Measurements from ENCODE around the gene KIF5B.
"Not testable (repeated sequence)": the region's sequence is repeated elsewhere in the genome, so short reads cannot be mapped to it uniquely, and the experiment has no call there.

The KIF5B gene

DNA sequence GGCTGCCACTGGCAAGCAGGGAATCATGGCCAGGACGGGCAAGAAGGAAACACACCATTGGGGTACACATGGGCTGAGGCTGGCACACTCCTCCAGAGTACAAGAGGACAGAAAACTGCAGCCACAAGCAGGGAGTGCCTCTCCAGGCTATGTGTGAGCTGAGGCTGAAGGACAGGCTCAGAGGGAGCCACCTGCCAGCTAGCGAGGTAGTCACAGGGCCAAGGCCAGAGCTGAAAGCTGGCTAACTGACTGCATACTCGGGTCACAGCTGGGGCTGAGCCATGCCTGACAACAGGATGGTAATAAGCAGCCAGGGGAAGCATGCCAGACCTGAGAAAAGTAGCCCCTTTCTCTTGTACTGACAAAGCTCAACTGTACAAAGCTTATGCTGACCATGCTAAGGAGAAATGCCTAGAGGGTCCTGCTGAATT lies 52.0 kb downstream of the KIF5B start:
- DNase-seq = no peak

DNA sequence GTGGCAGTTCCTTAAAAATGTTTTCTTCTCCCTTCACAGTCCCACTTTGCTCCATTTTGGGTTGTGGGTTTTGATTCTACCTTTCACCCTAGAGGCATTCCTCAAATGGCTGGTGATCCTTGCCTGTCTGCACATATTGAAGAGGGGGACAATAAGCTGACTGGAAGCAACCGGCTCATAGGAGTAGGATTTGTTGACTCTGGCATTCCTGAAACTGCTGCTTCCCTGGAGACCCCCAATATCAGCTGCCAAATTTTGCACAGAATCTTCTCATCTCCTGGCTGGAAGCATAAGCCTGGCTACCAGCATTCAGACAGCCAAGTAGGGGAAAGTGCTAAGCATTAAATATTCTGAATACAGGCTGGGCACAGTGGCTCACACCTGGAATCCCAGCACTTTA lies 53.7 kb downstream of the KIF5B start:
- DNase-seq = no peak

DNA sequence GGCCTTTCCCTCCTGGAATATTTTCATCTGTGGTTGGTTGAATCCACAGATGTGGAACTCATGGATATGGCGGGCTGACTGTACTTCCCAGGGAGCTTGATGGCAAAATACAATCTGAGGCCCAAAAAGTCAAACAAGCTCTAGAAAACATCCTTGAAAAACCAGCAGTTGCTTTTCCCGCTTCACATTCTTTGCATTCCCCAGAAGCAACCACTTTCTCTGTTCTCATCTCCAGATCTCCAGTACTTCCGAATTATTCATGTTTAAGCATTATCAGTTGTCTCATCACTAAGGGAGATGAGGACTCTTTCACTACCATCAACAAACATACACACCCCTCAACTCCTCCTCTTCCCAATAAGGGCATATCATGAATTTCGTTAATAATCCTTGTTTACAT lies 55.3 kb downstream of the KIF5B start:
- no peak for DNase-seq

DNA sequence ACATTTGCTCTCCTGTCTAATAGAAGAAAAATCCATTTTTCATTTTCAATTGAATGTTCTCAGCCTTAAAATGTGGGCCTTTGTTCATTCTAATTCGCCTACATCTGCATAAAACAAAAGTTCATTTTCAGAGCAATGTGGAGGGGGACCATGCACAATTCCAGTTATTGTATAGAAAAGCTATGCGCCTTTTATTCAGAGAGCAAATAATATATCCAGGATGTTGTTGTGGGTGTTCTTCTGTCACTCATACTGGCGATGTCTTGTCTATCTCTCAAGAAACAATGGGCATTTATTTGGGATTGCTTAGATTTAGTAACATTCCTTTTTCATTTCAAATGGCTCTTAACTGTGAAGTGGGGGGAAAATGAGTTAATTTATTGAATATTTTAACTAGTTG lies 56.4 kb downstream of the KIF5B start:
- DNase-seq = no peak

DNA sequence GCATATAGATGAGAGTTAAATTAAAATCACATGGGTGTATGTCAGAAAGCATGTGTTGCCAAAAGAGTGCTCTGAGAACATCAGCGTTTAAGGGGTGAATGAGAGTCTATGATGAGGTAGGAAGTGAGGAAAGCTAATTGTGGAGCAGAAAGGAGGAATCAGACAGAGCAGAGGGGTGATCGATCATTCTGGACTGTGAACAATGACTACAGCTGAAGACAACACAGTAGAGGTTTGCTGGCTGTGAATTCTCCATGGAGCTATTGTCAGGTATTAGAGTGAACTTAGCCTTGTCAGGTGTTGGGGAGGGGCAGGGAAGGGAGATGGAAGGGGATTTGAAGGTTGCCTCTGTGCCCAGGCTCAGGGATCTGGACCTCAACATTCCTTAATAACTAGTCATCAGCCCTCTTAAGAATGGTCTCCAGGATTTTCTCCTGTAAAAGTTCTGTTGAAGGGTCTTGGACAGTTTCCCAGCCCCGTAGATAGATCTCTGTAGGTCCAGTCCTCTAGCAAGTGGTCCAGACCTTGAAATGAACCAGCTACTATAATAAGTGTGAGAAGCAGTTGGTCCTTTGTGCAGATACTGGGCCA lies 57.1 kb downstream of the KIF5B start:
- DNase-seq = no peak

DNA sequence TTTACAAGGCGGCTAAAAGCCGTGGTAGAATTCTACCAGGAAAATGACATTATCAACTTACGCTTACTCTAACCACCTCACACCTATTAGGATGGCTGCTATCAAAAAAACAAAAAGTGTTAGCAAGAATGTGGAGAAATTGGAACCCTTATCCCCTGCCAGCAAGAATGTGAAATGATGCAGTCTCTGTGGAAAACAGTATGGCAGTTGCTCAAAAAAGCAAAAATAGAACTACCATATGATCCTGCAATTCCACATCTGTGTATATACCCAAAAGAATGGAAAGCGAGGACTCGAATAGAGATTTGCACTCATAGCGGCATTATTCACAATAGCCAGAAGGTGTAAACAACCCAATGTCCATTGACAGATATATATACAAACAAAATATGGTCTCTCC lies 61.3 kb downstream of the KIF5B start:
- DNase-seq = no peak

DNA sequence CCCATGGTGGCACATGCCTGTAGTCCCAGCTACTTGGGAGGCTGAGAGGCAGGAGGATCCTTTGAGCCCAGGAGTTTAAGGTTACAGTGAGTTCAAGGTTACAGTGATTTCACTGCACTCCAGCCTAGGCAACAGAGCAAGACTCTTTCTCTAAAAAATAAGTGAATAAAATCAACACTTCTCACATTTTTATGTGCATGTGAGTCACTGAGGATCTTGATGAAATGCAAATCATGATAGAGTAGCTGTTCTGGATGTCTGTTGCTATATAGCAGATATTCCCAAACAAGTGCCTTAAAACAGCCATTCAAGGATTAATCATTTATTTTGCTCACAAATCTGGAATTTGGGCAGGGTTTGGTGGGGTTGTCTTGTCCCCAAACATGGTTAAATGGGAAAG lies 65.3 kb downstream of the KIF5B start:
- DNase-seq = no peak

DNA sequence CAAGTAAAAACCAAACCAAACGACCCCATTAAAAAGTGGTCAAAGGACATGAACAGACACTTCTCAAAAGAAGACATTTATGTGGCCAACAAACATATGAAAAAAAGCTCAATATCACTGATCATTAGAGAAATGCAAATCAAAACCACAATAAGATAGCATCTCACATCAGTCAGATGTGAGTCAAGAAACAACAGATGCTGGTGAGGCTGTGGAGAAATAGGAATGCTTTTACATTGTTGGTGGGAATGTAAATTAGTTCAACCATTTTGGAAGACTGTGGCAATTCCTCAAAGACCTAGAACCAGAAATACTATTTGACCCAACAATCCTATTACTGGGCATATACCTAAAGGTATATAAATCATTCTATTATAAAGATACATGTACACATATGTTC lies 68.4 kb downstream of the KIF5B start:
- DNase-seq = not testable (repeated sequence)

DNA sequence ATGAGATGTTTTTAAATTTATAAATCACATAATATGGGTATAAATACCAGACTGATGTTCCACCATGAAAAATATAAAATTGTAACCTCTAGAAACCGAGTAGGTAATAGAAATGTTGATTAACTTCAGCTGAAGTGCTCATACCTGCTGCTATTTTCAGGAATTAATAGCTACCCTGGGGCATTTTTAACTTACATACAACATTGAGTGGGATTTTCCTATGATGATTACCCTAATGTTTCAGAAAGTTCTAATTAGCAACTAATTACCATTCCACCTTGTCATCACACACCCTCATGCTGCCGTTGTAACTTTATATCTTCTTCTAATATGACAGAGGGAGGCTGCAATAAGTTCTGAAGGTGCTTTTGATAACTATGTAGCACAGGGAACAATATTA lies 74.1 kb downstream of the KIF5B start:
- DNase-seq = no peak

DNA sequence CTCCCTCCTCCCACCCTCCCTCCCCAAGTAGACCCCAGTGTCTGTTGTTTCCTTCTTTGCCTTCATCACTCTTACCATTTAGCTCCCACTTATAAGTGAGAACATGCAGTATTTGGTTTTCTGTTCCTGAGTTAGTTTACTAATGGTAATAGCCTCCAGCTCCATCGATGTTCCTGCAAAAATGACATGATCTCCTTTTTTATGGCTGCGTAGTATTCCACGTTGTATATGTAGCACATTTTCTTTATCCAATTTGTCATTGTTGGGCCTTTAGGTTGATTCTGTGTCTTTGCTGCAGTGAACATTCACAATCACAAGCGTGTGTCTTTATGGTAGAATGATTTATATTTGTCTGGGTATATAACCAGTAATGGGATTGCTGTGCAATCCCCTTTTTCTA lies 75.8 kb downstream of the KIF5B start:
- no peak for DNase-seq

DNA sequence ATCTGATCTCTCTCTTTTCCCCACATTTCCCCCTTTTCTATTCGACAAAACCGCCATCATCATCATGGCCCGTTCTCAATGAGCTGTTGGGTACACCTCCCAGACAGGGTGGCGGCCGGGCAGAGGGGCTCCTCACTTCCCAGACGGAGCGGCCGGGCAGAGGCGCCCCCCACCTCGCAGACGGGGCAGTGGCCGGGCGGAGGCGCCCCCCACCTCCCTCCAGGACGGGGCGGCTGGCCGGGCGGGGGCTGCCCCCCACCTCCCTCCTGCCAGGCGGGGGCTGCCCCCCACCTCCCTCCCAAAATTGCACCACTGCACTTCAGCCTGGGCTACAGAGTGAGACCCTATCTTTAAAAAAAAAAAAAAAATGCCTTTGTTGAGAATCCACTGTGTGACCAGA lies 77.2 kb downstream of the KIF5B start:
- DNase-seq = not testable (repeated sequence)

DNA sequence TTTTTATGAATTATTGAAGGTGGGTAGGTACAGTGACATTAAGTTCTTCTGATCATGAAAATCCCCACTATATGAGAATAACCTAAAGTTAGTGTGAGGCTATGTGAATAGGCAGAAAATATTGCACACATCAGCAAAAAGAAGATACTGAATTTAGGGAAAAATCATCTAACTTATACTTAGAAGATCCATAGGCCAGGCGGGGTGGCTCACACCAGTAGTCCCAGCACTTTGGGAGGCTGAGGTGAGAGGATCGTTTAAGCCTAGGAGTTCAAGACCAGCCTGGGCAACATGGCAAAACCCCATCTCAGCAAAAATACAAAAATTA lies 78.1 kb downstream of the KIF5B start:
- no peak for DNase-seq

DNA sequence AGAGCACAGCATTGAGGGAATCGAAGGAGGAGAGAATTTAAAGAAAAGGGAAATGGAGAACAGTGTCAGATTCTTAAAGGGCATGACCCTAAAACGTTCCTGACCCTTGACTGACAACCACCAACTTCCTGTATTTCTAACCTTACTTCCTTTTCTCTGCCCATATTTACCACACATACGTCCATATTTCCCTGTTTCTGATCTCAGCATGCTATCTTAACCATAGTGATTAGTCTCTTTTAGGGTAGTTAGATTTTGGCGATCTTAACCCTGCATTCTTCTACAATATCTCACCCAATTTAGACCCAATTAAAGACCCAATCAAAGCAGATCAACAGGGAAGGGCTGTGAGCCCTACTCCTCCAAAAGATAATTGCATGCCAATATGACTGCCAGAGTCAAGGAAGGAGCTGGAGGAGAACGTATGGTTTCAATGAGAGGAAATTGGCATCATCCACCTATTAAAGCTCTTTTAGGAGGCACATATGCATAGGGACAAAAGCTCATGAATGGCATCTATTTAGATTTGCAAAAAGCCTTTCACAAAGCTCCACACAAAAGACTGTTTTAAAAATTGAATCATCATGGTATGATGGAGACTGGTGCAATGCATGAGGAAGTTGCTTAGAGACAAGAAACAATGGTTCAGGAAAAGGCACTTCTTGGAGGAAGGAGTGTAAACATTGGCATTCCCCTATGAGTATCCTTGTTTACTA lies 78.6 kb downstream of the KIF5B start:
- DNase-seq = no peak

DNA sequence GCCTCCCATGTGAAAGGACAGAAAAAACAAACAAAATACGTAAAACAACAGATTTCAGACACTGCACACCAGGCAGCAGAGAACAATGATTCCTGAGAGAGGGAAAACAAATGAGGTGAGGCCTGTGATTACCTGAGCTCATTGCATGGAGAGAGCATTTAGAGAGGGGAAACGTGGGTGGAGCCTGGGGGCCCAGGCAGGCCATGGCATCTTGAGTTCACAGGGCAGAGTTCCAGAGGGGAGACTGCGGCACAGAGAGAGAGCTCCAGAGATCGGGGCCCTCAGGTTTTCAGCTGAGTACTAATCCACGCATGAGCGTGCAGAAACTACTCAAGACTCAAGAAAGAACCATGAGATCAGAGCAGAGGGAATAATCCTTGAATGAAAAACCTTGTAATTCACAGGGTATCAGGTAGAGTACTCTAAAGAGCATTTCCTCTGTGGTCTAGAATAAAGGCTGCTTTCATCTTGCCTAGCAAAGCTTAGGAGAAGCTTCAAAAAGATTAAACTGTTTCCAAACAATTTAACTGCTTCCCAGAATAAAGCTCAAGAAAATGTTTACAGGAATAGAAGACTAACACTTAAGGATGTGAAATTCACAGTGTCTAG lies 81.0 kb downstream of the KIF5B start:
- DNase-seq = no peak

DNA sequence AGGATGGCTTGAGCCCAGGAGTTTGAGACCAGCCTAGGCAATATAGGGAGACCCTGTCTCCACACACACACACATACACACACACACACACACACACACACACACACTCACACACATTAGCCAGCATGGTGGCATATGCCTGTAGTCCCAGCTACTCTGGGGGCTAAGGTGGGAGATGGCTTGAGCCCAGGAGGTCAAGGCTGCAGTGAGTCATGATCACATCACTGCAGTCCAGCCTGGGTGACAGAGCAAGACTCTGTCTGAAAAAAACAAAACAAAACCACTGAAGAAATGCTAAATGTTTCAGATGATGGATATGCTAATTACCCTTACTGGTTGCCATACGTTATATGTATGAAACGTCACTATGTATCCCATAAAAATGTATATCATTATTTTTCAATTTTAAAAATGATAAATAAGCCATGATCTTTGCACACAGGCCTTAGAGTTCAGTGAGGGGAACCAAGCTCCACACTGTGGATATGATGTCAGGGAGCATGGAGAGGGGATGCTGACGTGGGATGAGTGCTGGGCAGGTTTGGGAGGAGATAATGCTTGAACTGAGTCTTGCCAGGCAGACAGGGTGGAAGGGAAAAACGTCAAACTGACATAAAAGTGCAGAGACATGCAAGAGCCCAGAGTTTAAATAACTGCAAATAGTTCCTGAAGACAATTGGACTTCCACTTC lies 81.6 kb downstream of the KIF5B start:
- DNase-seq = no peak

DNA sequence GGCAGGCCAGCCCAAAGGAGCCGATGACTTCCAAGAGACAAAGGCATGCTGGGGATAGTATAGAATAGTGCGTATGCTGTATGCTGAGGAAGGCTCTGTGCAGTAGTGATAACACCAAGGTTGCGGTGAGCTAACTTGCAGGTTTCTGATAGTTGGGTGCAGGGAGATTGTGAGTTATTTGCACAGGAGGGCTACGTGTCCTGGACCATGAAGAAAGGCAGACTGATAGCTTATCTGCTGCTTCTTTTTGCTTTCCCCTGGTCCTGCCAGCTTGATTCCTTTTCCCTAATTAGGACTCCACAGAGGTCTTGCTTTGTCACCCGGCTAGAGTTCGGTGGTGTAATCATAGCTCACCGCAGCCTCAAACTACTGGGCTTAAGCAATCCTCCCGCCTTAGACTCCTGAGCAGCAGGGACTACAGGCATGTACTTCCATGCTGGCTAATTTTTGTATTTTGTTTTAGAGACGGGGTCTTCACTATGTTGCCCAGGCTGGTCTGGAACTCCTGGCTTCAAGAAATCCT lies 83.6 kb downstream of the KIF5B start:
- no peak for DNase-seq

DNA sequence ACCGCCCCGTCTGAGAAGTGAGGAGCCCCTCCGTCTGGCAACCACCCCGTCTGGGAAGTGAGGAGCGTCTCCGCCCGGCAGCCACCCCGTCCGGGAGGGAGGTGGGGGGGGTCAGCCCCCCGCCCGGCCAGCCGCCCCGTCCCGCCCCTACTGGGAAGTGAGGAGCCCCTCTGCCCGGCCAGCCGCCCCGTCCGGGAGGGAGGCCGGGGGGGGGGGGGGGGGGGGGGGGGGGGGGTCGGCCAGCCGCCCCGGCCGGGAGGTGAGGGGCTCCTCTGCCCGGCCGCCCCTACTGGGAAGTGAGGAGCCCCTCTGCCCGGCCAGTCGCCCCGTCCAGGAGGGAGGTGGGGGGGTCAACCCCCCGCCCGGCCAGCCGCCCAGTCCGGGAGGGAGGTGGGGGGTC lies 86.4 kb downstream of the KIF5B start:
- not testable (repeated sequence) for DNase-seq

DNA sequence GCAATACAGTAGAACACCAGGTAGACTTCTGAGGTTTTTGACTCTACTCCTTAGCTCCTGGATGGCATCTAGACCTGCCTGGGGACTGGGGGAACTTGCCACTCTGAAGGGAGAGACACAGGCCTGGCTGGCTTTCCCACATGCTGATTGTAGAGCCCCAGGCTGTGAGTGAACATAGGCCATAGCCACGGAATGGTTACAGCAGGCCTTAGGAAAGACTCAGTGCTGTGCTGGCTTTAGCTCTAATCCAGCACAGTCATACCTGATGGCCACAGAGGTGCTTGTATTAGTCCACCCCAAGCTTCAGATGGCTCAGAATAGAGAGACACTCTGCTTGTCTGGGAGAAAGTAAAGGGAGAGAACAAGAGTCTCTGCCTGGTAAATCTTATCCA lies 92.6 kb downstream of the KIF5B start:
- DNase-seq = no peak

DNA sequence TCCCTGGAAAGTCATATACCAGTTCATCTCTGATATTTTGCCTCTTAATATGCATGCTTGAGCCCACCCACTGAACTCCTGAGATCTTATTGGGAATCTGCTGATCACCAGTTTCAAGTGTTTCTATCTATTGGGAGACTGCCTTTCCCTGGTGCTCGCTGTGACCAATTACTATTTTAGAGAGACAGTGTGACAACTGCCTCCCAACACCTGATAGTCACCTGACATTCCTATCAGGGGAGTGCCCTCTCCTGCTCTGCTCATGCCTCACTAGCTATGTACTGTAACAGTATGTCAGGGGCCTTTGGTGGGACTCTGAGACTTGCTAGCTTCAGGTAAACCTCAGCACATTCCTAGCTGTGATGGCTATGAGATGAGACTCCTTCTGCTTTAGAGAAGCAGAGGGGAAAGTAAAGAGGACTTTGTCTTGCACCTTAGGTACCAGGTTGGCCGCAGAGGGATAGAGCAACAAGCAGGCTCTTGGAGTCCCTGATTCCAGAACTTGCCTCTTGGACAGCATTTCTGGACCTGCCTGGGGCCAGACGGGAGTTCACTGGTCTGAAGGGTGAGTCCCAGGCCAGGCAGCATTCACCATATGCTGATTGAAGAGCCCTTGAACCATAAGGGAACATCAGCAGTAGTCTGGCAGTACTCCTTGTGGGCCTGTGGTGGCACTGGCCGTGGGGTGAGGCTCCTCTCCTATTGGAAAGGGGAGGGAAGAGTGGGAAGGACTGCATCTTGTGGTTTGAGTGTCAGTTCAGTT lies 93.2 kb downstream of the KIF5B start:
- no peak for DNase-seq

DNA sequence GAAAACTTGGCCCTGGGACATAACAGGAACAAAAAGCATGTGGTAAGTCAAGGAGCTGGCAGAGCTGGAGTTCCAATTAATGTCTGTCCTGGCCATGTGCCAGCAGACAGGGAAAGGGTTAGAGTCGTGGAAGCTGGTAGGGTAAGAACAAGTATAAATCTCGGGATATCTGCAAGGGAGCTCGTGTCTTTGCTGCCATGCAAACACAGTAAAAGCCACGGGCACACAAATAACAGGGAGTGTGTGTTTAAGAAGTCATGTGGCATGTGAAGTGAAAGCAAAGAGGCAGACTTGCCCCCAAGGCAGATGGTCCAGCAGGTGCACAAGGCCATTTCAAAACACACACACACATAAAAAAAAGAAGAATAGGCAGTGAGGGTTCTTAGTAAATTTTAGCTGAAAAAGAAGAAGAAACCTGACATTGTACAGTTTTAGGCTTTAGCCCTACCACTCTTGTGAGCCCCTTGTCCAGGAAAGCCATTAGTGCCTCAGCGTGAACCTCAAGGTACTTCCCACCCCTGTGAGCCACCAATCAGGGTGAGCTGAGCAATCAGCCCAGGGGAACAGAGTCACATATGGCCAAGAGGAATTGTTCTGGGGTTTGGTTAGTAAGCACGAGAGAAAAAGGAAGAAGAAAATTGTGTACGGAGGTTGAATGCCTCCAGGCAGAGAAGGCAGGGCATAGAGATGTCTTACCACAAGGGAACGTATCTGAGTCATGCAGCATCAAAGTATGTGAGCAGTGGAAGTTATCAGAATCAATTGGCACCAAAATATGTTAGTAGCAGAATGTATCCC lies 94.7 kb downstream of the KIF5B start:
- no peak for DNase-seq

DNA sequence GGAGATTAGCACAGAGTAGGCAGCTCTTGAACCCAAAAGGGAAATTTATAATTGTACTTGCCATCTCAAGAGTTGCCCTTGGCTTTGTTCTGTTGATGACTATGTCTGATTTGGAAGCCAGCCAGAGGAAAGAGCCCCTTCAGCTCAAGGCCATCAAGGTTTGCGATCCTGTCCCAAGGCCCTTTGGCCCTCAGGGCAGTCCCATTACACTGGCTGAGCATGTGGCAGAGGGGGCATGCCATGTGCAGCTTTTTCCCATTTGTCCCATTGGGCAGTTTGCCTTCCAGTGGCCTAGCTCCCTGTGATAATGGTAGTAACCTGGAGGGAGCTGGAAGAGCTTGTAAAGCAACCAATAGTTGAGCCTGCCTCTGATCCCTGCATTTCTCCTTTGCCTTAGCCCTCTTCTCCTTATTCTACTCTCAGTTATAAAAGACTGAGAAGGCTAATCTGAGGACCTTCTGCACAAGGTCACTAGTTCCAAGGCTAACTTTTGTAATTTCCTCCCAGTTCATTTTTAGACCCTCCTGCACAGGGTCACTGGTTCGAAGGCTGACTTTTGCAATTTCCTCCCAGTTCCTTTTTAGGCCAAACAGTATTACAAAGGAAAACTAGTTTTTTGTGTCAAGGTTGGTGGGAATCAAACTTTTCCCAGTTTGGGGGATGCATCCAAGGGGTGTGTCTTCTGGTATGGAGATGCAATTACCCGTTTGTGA lies 96.6 kb downstream of the KIF5B start:
- no peak for DNase-seq

Data from activated CD4-positive, alpha-beta T cell treated with anti-CD3 and anti-CD28 coated beads for 1 hour (primary cell).